K562 (cell line): ENCODE results near the gene MYO1F. TPM values are rescaled to one million over a fixed set of nuclear protein-coding genes. Genes with fewer than 3 reads are reported as not detected.

Source experiments
- ADNP ChIP-seq: fragments of 200-800 bp; sonication (Bioruptor generic); IDR thresholded peaks from 2 replicates; pipeline ENCODE4 v1.6.1; 2016; ENCODE audit warnings: missing genetic modification characterization, missing compliant biosample characterization
- BHLHE40 ChIP-seq: IDR thresholded peaks from 2 replicates; pipeline ENCODE4 v1.6.1; 2011; ENCODE audit warnings: low read length, improper control_type of control experiment
- BRCA1 ChIP-seq, 2 experiments: fragments of 450-650 bp in 1 of 2; sonication (generic) in 1 of 2; formaldehyde crosslinking in 1 of 2; IDR thresholded peaks; 2 replicates each; pipeline versions ENCODE4 v1.5.0 to v1.6.1; 2017 to 2020; ENCODE audit warnings: mild to moderate bottlenecking in 1 of 2, missing genetic modification reagents in 1 of 2
- EHMT2 ChIP-seq: fragments of 450-650 bp; IDR thresholded peaks from 2 replicates; pipeline ENCODE4 v1.6.1; 2018; ENCODE audit warnings: antibody characterized with exemption
- FIP1L1 ChIP-seq: fragments of 200-400 bp; formaldehyde crosslinking; IDR thresholded peaks from 2 replicates; pipeline ENCODE4 v1.6.1; 2018; ENCODE audit warnings: mild to moderate bottlenecking, low read depth, low read length; ENCODE audit not compliant: poor library complexity, severe bottlenecking
- GATA2 ChIP-seq: sonication (generic); formaldehyde crosslinking; IDR thresholded peaks from 2 replicates; pipeline ENCODE4 v1.4.0; 2020; ENCODE audit warnings: mild to moderate bottlenecking, missing genetic modification reagents
- HSF4 ChIP-seq: fragments of 250-450 bp; sonication (Bioruptor Pico); IDR thresholded peaks from 2 replicates; pipeline ENCODE4 v2.1.2; 2022; ENCODE audit warnings: mild to moderate bottlenecking, moderate library complexity, borderline replicate concordance
- KDM4B ChIP-seq, 2 experiments: fragments of 450-650 bp in 1 of 2; sonication (generic) in 1 of 2; IDR thresholded peaks; 2 replicates each; pipeline ENCODE4 v1.6.1; 2016 to 2017; ENCODE audit warnings: borderline replicate concordance in 2 of 2, antibody characterized with exemption in 1 of 2, low read depth in 1 of 2, mild to moderate bottlenecking in 1 of 2
- KHSRP ChIP-seq: fragments of 450-650 bp; IDR thresholded peaks from 2 replicates; pipeline ENCODE4 v1.6.1; 2017
- MAZ ChIP-seq, 2 experiments: fragments of 450-650 bp in 1 of 2; sonication (generic) in 1 of 2; formaldehyde crosslinking; IDR thresholded peaks in 1 of 2; conservative IDR thresholded peaks in 1 of 2; 2 replicates each; pipeline versions ENCODE4 v1.4.0 to v1.5.0; 2020; ENCODE audit warnings: mild to moderate bottlenecking in 1 of 2, missing genetic modification reagents in 1 of 2
- NFE2 ChIP-seq: IDR thresholded peaks from 2 replicates; pipeline ENCODE4 v1.6.1; 2014; ENCODE audit warnings: antibody characterized with exemption, low read depth
- NR4A1 ChIP-seq, 2 experiments: fragments of 250-450 bp in 1 of 2; fragments of 450-650 bp in 1 of 2; sonication (Bioruptor Pico) in 1 of 2; IDR thresholded peaks; 2 replicates each; pipeline versions ENCODE4 v1.4.0 to v1.6.1; 2016 to 2020; ENCODE audit warnings: mild to moderate bottlenecking in 2 of 2, missing compliant biosample characterization in 1 of 2, missing genetic modification characterization in 1 of 2, moderate library complexity in 1 of 2
- RCOR1 ChIP-seq, 2 experiments: IDR thresholded peaks; 2 replicates each; pipeline ENCODE4 v1.6.1; 2012; ENCODE audit warnings: low read depth in 2 of 2, low read length in 2 of 2, borderline replicate concordance in 1 of 2, improper control_type of control experiment in 1 of 2
- TAF1 ChIP-seq: IDR thresholded peaks from 2 replicates; pipeline ENCODE4 v1.6.1; 2011; ENCODE audit warnings: mild to moderate bottlenecking, low read length, moderate library complexity; ENCODE audit not compliant: insufficient read depth, control insufficient read depth, severe bottlenecking; ENCODE audit errors: extremely low read depth
- TCF3 ChIP-seq: sonication (generic); formaldehyde crosslinking; IDR thresholded peaks from 2 replicates; pipeline ENCODE4 v1.4.0; 2020; ENCODE audit warnings: mild to moderate bottlenecking, missing genetic modification reagents
- TEAD4 ChIP-seq, 2 experiments: sonication (generic) in 1 of 2; formaldehyde crosslinking in 1 of 2; IDR thresholded peaks; 2 replicates each; pipeline versions ENCODE4 v1.6.1 to v1.8.0; 2012 to 2022; ENCODE audit warnings: borderline replicate concordance in 1 of 2, inconsistent platforms in 1 of 2, low read length in 1 of 2, mild to moderate bottlenecking in 1 of 2, missing genetic modification reagents in 1 of 2
- ZNF644 ChIP-seq: fragments of 200-800 bp; sonication (Bioruptor generic); IDR thresholded peaks from 2 replicates; pipeline ENCODE4 v1.6.1; 2016; ENCODE audit warnings: low read depth, missing genetic modification characterization, missing compliant biosample characterization
- ZNF696 ChIP-seq: fragments of 250-450 bp; sonication (Bioruptor Pico); conservative IDR thresholded peaks from 2 replicates; pipeline ENCODE4 v1.4.0; 2020; ENCODE audit warnings: mild to moderate bottlenecking, moderate library complexity
- polyA plus RNA-seq, 8 experiments: library from polyadenylated mRNA; depleted of rRNA in 4 of 8; stranded (reverse) in 5 of 8; unstranded in 3 of 8; fragments of >200 nt; fragmentation: Nextera tagmentation in 2 of 8; fragmentation: Illumina TruSeq in 1 of 8; extraction: Ambion mirVana in 2 of 8; extraction: Trizol in 1 of 8; gene quantifications; 2 replicates each; pipeline versions ENCODE4 v1.2.1 to v1.2.3, GENCODE V29; 2011 to 2014; ENCODE audit warnings: inconsistent platforms in 1 of 8, missing spikeins in 1 of 8
- total RNA-seq, 7 experiments: library from RNA; depleted of rRNA in 6 of 7; stranded (reverse); fragments of >200 nt in 6 of 7; fragmentation: Illumina TruSeq in 2 of 7; extraction: Trizol in 2 of 7; gene quantifications; 2 replicates each; pipeline versions ENCODE4 v1.2.1 to v1.2.3, GENCODE V29; 2011 to 2021; ENCODE audit warnings: low replicate concordance in 1 of 7
- TF ChIP-seq, protein P1 (sequence below): fragments of 150-350 bp; IDR thresholded peaks from 2 replicates; pipeline ENCODE4 v1.6.1; 2014; ENCODE audit warnings: low read depth, mild to moderate bottlenecking, low read length, borderline replicate concordance
- TF ChIP-seq, protein P2 (sequence below): conservative IDR thresholded peaks from 2 replicates; pipeline ENCODE4 v1.6.1; 2011; ENCODE audit warnings: low read depth, mild to moderate bottlenecking, low read length; ENCODE audit not compliant: control insufficient read depth
- TF ChIP-seq, protein P3 (sequence below): fragments of 450-650 bp; formaldehyde crosslinking; IDR thresholded peaks from 2 replicates; pipeline ENCODE4 v1.4.0; 2022; ENCODE audit warnings: missing genetic modification characterization

The MYO1F gene
- total and polyA plus RNA-seq, 9 of the 15 experiments (the other 6 are each of a cell fraction or from before 2014, with no cell fraction given): 0.78 to 9.4 (median 4.3) TPM

DNA sequence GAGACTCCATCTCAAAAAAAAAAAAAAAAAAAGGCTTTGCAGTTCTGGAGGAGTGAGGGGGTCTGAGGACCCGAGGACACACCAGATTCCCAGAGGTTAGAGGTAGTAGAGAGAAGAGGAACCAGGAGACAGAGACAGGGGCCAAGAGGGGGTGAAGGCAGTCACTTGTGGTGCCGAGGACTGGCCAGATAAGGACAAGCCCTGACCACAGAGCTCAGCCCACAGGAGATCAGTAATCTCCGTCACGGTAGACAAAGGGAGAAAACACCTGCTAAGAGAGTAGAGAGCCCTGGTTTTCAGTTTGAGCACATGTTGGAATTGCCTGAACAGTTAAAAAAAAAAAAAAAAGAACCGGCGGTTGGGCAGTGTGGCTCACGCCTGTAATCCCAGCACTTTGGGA, 73.1 kb downstream of the MYO1F start (continued):
- TF ChIP-seq, protein P1, sequence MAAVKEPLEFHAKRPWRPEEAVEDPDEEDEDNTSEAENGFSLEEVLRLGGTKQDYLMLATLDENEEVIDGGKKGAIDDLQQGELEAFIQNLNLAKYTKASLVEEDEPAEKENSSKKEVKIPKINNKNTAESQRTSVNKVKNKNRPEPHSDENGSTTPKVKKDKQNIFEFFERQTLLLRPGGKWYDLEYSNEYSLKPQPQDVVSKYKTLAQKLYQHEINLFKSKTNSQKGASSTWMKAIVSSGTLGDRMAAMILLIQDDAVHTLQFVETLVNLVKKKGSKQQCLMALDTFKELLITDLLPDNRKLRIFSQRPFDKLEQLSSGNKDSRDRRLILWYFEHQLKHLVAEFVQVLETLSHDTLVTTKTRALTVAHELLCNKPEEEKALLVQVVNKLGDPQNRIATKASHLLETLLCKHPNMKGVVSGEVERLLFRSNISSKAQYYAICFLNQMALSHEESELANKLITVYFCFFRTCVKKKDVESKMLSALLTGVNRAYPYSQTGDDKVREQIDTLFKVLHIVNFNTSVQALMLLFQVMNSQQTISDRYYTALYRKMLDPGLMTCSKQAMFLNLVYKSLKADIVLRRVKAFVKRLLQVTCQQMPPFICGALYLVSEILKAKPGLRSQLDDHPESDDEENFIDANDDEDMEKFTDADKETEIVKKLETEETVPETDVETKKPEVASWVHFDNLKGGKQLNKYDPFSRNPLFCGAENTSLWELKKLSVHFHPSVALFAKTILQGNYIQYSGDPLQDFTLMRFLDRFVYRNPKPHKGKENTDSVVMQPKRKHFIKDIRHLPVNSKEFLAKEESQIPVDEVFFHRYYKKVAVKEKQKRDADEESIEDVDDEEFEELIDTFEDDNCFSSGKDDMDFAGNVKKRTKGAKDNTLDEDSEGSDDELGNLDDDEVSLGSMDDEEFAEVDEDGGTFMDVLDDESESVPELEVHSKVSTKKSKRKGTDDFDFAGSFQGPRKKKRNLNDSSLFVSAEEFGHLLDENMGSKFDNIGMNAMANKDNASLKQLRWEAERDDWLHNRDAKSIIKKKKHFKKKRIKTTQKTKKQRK: no peak
- TF ChIP-seq KDM4B (IDR thresholded peaks at IDR 0.05; ENCODE audit: borderline replicate concordance in 2 of 2, low read depth in 1 of 2) (no peak), ZNF644 (no peak), HSF4 (CRISPR knock-in tag) (no peak), GATA2 (peak; percentile 36), BRCA1 (IDR thresholded peaks at IDR 0.05) (no peak), BRCA1 (CRISPR knock-in tag; IDR thresholded peaks at IDR 0.05) (no peak), TEAD4 (IDR thresholded peaks at IDR 0.05; ENCODE audit: low read length) (peak; percentile 63; the same call in 1 of the 2 replicates), TEAD4 (CRISPR knock-in tag; IDR thresholded peaks at IDR 0.05; ENCODE audit: borderline replicate concordance) (no peak), TCF3 (peak; percentile 50), MAZ (CRISPR knock-in tag; conservative IDR thresholded peaks at IDR 0.05 in 1 of 2, IDR thresholded peaks at IDR 0.05 in 1 of 2) (no peak), EHMT2 (no peak), RCOR1 (IDR thresholded peaks at IDR 0.05; ENCODE audit: borderline replicate concordance in 1 of 2, low read depth in 2 of 2, low read length in 2 of 2) (peak in 1 of 2 experiments; percentile 97; a peak in 2 of 4 replicates), KHSRP (no peak), NFE2 (no peak), ZNF696 (no peak), FIP1L1 (no peak), NR4A1 (CRISPR knock-in tag; IDR thresholded peaks at IDR 0.05) (no peak), NR4A1 (tag; IDR thresholded peaks at IDR 0.05) (no peak), ADNP (tag) (no peak), TAF1 (no peak), BHLHE40 (peak; percentile 78)
- TF ChIP-seq, protein P2, sequence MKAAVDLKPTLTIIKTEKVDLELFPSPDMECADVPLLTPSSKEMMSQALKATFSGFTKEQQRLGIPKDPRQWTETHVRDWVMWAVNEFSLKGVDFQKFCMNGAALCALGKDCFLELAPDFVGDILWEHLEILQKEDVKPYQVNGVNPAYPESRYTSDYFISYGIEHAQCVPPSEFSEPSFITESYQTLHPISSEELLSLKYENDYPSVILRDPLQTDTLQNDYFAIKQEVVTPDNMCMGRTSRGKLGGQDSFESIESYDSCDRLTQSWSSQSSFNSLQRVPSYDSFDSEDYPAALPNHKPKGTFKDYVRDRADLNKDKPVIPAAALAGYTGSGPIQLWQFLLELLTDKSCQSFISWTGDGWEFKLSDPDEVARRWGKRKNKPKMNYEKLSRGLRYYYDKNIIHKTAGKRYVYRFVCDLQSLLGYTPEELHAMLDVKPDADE: no peak
- TF ChIP-seq, protein P3, sequence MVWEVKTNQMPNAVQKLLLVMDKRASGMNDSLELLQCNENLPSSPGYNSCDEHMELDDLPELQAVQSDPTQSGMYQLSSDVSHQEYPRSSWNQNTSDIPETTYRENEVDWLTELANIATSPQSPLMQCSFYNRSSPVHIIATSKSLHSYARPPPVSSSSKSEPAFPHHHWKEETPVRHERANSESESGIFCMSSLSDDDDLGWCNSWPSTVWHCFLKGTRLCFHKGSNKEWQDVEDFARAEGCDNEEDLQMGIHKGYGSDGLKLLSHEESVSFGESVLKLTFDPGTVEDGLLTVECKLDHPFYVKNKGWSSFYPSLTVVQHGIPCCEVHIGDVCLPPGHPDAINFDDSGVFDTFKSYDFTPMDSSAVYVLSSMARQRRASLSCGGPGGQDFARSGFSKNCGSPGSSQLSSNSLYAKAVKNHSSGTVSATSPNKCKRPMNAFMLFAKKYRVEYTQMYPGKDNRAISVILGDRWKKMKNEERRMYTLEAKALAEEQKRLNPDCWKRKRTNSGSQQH: no peak
